CD14-positive monocyte (primary cell): ENCODE data around the gene CRCP. TPM values are rescaled to one million over a fixed set of nuclear protein-coding genes. Genes with fewer than 3 reads are reported as not detected.
A peak's percentile ranks its signal among the peaks of the same experiment; 100 is the strongest.

ENCODE experiments used
- DNase-seq, 3 donors: peaks; one replicate each; pipeline ENCODE4 v3.0.0-alpha.2; 2011 to 2022
- H2AFZ ChIP-seq: 2 replicates; pipeline ENCODE4 v1.6.0; 2012; ENCODE audit warnings: mild to moderate bottlenecking, low read depth, low read length, inconsistent platforms; ENCODE audit not compliant: insufficient read depth, poor library complexity, severe bottlenecking
- H3K27ac ChIP-seq, 2 donors: 1 replicate in 1 of 2; 2 replicates in 1 of 2; pipeline ENCODE4 v1.5.1; 2012 to 2013; ENCODE audit warnings: low read length in 2 of 2, control low read depth in 1 of 2, inconsistent platforms in 1 of 2, low read depth in 1 of 2, mild to moderate bottlenecking in 1 of 2
- H3K27me3 ChIP-seq, 2 donors: one replicate each; pipeline versions ENCODE4 v1.6.0 to v1.6.1; 2011 to 2013; ENCODE audit warnings: low read length in 2 of 2; ENCODE audit not compliant: control insufficient read depth in 2 of 2, insufficient read depth in 2 of 2
- H3K36me3 ChIP-seq, 2 donors: replicated peaks in 1 of 2; 1 replicate in 1 of 2; 2 replicates in 1 of 2; pipeline versions ENCODE4 v1.5.1 to v1.6.1; 2012 to 2013; ENCODE audit warnings: low read length in 2 of 2, control low read depth in 1 of 2, inconsistent platforms in 1 of 2, mild to moderate bottlenecking in 1 of 2; ENCODE audit not compliant: insufficient read depth in 2 of 2, control insufficient read depth in 1 of 2
- H3K4me1 ChIP-seq, 2 donors: 1 replicate in 1 of 2; 2 replicates in 1 of 2; pipeline versions ENCODE4 v1.5.1 to v1.6.1; 2012 to 2013; ENCODE audit warnings: low read length in 2 of 2, control low read depth in 1 of 2, inconsistent platforms in 1 of 2, mild to moderate bottlenecking in 1 of 2, moderate library complexity in 1 of 2; ENCODE audit not compliant: insufficient read depth in 2 of 2, control insufficient read depth in 1 of 2
- H3K4me2 ChIP-seq: replicated peaks from 2 replicates; pipeline ENCODE3; 2012; ENCODE audit warnings: low read length, moderate library complexity, mild to moderate bottlenecking; ENCODE audit not compliant: poor library complexity, severe bottlenecking; ENCODE audit errors: extremely low read depth
- H3K4me3 ChIP-seq, 3 experiments: fragments of 200-600 bp in 1 of 3; sonication (generic) in 1 of 3; replicated peaks in 1 of 3; 1 replicate in 2 of 3; 2 replicates in 1 of 3; pipeline ENCODE4 v1.5.1; 2011 to 2013; ENCODE audit warnings: low read length in 3 of 3, mild to moderate bottlenecking in 3 of 3, control low read depth in 2 of 3, low read depth in 2 of 3, inconsistent platforms in 1 of 3, moderate library complexity in 1 of 3
- H3K79me2 ChIP-seq: 2 replicates; pipeline ENCODE4 v1.6.0; 2012; ENCODE audit warnings: mild to moderate bottlenecking, control low read depth, inconsistent platforms, low read length, moderate library complexity; ENCODE audit not compliant: insufficient read depth
- H3K9ac ChIP-seq: 2 replicates; pipeline ENCODE4 v1.6.0; 2017; ENCODE audit warnings: low read length, mild to moderate bottlenecking; ENCODE audit not compliant: insufficient read depth, poor library complexity, severe bottlenecking
- H3K9me3 ChIP-seq, 2 donors: replicated peaks in 1 of 2; 1 replicate in 1 of 2; 2 replicates in 1 of 2; pipeline versions ENCODE4 v1.5.1 to v1.6.1; 2012 to 2013; ENCODE audit warnings: low read length in 2 of 2, control low read depth in 1 of 2; ENCODE audit not compliant: control insufficient read depth in 1 of 2, insufficient read depth in 1 of 2
- H4K20me1 ChIP-seq: 2 replicates; pipeline ENCODE4 v1.6.0; 2012; ENCODE audit warnings: mild to moderate bottlenecking, low read length, control low read depth, moderate library complexity; ENCODE audit not compliant: insufficient read depth
- H3K27ac Mint-ChIP-seq, 7 donors: one replicate each; pipeline ENCODE4 v1.8.0; 2020; ENCODE audit warnings: mild to moderate bottlenecking in 7 of 7, mixed read lengths in 7 of 7, moderate library complexity in 6 of 7, inconsistent platforms in 2 of 7
- H3K27me3 Mint-ChIP-seq, 3 donors: one replicate each; pipeline ENCODE4 v1.8.0; 2021 to 2022; ENCODE audit warnings: low read depth in 3 of 3, mild to moderate bottlenecking in 3 of 3, mixed read lengths in 3 of 3, moderate library complexity in 3 of 3, inconsistent platforms in 1 of 3
- H3K36me3 Mint-ChIP-seq, 2 donors: one replicate each; pipeline ENCODE4 v1.8.0; 2020; ENCODE audit warnings: mixed read lengths in 2 of 2, inconsistent platforms in 1 of 2, mild to moderate bottlenecking in 1 of 2
- H3K4me1 Mint-ChIP-seq: one replicate; pipeline ENCODE4 v1.8.0; 2020; ENCODE audit warnings: mild to moderate bottlenecking, mixed read lengths
- H3K4me3 Mint-ChIP-seq, 2 donors: one replicate each; pipeline ENCODE4 v1.8.0; 2020; ENCODE audit warnings: mild to moderate bottlenecking in 2 of 2, mixed read lengths in 2 of 2, moderate library complexity in 1 of 2
- H3K9me3 Mint-ChIP-seq, 7 donors: one replicate each; pipeline ENCODE4 v1.8.0; 2020 to 2022; ENCODE audit warnings: mixed read lengths in 7 of 7, mild to moderate bottlenecking in 6 of 7, moderate library complexity in 6 of 7, inconsistent platforms in 2 of 7
- WGBS: methylation state at CpG from one replicate; pipeline ENCODE4 v1.1.5; 2013; ENCODE audit warnings: missing lambda C conversion rate; ENCODE audit not compliant: insufficient coverage; 5-methylcytosine and 5-hydroxymethylcytosine counted together
- intact Hi-C, 2 donors: fragments of 100-400 bp; cut with micrococcal nuclease; formaldehyde crosslinking; loops; one replicate each; pipeline versions ENCODE4 v1.15.0 to v1.15.1; 2023
- polyA plus RNA-seq, 3 donors: library from polyadenylated mRNA; depleted of rRNA in 1 of 3; unstranded in 2 of 3; stranded (reverse) in 1 of 3; fragments of 300-500 nt in 2 of 3; fragments of >200 nt in 1 of 3; fragmentation: Illumina TruSeq in 2 of 3; gene quantifications; 1 replicate in 2 of 3; 2 replicates in 1 of 3; pipeline ENCODE4 v1.2.3, GENCODE V29; 2012 to 2021
- TF ChIP-seq, protein P1 (sequence below): fragments of 200-600 bp; IDR thresholded peaks from one replicate; pipeline ENCODE4 v1.8.0; 2022; ENCODE audit warnings: antibody characterized with exemption, mild to moderate bottlenecking

The CRCP gene
- polyA plus RNA-seq, 3 donors, result 14.0 to 19.9 (median 15.5) TPM

DNA sequence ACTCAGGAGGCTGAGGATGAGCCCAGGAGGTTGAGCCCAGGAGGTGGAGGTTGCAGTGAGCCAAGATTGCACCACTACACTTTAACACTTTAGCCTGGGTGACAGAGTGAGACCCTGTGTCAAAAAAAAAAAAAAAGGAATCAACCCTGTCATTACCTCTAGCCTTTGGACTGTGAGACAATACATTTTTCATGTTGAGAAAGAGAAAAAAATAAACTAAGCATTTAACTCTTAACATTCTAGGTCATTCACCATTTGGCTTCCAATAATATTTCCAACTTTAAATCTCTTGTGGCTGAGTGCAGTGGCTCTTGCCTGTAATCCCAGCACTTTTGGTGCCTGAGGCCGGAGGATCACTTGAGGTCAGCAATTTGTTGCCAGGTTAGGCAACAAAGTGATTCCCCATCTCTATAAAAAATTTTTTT, 48.6 kb downstream of the CRCP start:
- DNase-seq, result no peak
- Histone ChIP-seq H3K36me3 (peaks cover 3 to 7% of the 10 kb centered on the region in 2 donors), H3K9me3 (no peaks in the 10 kb centered on the region), H3K27me3 (no peaks in the 10 kb centered on the region), H3K4me3 (no peak overlapping the region), H3K9ac (no peak overlapping the region), H4K20me1 (no peaks in the 10 kb centered on the region), H3K27ac (no peak overlapping the region), H3K4me1 (no peaks in the 10 kb centered on the region), H3K4me2 (no peak overlapping the region), H3K79me2 (no peaks in the 10 kb centered on the region), H2AFZ (no peak overlapping the region)
- Mint-ChIP-seq H3K4me1 (peaks cover 3% of the 10 kb centered on the region), H3K36me3 (peaks cover 5 to 13% of the 10 kb centered on the region in 2 donors), H3K27me3 (peaks cover 0 to 3% (median 0%) of the 10 kb centered on the region in 3 donors), H3K27ac (no peak overlapping the region), H3K4me3 (no peak overlapping the region), H3K9me3 (peaks cover 0 to 9% (median 5%) of the 10 kb centered on the region in 7 donors)
- TF ChIP-seq, protein P1, sequence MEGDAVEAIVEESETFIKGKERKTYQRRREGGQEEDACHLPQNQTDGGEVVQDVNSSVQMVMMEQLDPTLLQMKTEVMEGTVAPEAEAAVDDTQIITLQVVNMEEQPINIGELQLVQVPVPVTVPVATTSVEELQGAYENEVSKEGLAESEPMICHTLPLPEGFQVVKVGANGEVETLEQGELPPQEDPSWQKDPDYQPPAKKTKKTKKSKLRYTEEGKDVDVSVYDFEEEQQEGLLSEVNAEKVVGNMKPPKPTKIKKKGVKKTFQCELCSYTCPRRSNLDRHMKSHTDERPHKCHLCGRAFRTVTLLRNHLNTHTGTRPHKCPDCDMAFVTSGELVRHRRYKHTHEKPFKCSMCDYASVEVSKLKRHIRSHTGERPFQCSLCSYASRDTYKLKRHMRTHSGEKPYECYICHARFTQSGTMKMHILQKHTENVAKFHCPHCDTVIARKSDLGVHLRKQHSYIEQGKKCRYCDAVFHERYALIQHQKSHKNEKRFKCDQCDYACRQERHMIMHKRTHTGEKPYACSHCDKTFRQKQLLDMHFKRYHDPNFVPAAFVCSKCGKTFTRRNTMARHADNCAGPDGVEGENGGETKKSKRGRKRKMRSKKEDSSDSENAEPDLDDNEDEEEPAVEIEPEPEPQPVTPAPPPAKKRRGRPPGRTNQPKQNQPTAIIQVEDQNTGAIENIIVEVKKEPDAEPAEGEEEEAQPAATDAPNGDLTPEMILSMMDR, result no peak
- intact Hi-C loops, result no loop called here
- WGBS, result 100% methylated on average over 1 of the region's 1 CpG

DNA sequence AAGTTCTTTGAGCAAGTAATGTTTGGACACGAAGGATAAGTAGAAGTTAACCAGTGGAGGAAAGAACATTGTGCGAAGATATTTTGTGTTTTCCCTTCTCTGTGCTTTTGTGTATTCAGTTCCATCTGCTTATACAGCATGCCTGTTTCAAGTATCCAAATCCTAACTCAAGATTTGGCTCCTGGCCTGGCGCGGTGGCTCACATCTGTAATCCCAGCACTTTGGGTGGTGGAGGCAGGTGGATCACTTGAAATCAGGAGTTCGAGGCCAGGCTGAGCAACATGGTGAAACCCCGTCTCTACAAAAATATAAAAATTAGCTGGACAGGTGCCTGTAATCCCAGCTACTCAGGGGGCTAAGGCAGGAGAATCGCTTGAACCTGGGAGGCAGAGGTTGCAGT, 49.7 kb downstream of the CRCP start:
- H3K36me3 ChIP-seq, result no peaks in the 10 kb centered on the region
- Mint-ChIP-seq H3K4me3 (no peak overlapping the region), H3K27me3 (peaks cover 0 to 3% (median 0%) of the 10 kb centered on the region in 3 donors), H3K27ac (peak overlapping the region in 1 of 7 donors; percentile 31), H3K36me3 (peaks cover 0 to 2% of the 10 kb centered on the region in 2 donors), H3K9me3 (peaks cover 0 to 3% (median 0%) of the 10 kb centered on the region in 7 donors), H3K4me1 (peaks cover 4% of the 10 kb centered on the region)
- H3K9ac ChIP-seq, result no peak overlapping the region
- H3K9me3 ChIP-seq, result no peaks in the 10 kb centered on the region
- H2AFZ ChIP-seq, result no peak overlapping the region
- WGBS, result 100% methylated on average over 1 of the region's 7 CpGs
- no peaks in the 10 kb centered on the region for H3K79me2 ChIP-seq
- no peaks in the 10 kb centered on the region for H3K27me3 ChIP-seq
- intact Hi-C loops, result no loop called here
- no peaks in the 10 kb centered on the region for H4K20me1 ChIP-seq
- H3K4me3 ChIP-seq, result no peak overlapping the region
- DNase-seq, result no peak
- H3K4me1 ChIP-seq, result no peaks in the 10 kb centered on the region
- no peak overlapping the region for H3K27ac ChIP-seq
- no peak overlapping the region for H3K4me2 ChIP-seq
- TF ChIP-seq, protein P1, result no peak
